GM19468 (cell line): ENCODE results near the gene DTNB.
A peak's percentile ranks its signal among the peaks of the same experiment; 100 is the strongest.

ENCODE experiments used
- ATAC-seq: cut with Tn5 transposase; IDR thresholded peaks from one replicate; pipeline ENCODE4 v1.9.1; 2021; ENCODE audit warnings: mild to moderate bottlenecking, moderate library complexity, moderate number of reproducible peaks; ENCODE audit not compliant: unreplicated experiment; ENCODE audit errors: extremely low read depth

DTNB gene

DNA sequence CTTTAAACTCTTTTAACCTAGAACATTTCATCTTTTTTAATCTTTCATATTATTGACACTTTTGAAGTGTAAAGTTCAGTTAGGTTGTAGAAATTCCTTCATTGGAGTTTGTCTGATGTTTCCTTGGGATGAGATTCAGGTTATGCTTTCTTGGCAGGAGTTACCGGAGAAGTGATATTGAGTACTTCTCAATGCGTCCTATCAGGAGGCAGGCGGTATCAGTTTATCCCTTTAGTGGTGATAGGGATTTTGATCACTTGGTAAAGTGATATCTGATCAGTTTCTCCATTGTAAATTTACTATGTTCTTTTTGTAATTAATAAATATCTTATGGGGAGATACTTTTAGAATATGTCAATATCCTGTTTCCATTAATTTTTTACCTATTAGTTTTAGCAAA, 78.4 kb downstream of the DTNB start:
- ATAC-seq: no peak

DNA sequence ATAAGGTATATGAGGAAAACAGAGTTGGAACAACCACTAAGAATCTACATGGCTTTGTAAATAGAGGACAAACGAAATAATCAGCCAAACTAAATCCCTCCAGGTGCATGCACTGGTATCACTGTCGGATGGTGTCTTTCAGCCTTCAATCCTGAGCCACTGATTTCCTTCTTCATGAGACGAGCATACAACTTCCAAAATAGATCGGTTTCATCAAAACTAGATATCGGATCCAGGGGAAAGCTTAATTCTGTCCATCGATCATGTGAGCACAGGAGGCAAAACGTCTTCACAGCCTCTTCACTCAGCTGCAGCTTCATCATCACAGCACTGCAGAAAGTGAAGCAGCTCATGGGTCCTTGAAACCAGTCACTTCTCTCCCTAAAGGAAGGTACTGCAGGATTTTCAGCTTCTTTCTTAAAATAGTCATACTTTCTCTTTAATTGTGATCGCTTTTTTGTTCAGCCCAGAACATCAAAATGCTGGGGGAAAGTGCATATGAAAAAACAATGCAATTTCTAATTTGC, 80.5 kb downstream of the DTNB start:
- no peak for ATAC-seq

DNA sequence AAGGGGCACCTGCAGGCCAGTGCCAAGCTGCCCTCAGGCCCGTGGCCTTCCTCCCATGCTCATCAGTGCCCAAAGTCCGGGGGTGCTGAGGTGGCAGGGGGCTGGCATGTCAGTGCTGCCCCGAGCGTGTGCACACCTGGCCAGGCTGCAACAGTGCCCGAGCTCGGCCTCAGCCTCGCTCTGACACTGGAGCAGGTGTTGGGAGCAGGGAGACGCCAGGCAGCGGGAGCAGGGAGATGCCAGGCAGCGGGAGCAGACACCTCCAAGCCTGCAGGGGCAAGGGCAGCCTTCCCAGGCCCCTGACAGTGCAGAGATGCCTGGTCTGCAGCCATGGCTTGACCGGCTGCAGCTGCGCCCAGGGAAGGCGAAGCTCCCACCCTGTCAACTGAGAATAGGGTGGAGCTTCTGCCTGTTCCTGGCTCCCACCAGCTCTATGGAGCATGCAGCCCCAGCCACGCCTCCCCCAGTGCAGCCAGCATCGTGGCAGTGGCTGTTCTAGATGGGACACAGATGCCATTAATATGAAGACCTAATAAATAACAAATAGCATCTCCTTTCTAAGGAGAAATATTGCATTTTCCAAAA, 82.4 kb downstream of the DTNB start:
- no peak for ATAC-seq

GRCh38 chr2:25589676-25590205, 83.6 kb downstream of the DTNB start:
- no peak for ATAC-seq

DNA sequence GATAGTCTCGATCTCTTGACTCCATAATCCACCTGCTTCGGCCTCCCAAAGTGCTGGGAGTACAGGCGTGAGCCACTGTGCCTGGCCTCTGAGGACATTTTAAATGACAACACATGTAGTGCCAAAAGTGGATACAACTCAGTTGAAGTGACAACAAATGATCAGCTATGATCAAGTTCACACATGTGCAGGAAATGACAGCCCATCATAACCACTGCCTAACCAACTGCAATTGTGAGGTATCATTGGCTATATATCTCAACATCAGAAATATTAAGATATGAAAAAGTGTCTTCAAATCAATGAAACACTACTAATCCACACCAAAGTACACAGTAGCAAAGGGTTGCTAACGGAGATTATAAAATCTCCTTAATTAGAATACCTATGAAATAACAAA, 84.8 kb downstream of the DTNB start:
- ATAC-seq: no peak

DNA sequence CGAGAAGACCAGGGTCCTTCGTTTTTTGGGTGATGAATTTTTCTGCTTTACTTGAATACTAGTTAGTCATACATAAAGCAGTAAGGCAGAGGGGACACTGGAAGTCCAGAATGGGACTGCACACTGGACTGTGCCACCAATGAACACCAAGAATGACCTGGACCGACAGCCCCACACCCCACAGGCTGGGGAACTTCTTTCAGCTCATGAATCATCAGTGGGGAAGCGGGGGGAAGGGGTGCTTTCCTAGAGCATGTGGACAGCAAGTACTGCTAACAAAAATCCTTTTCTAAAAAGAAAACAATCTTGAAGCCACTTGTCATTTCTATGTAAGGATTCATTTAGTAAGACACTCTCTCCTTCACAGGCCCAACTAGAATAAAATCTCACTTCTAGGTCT, 86.0 kb downstream of the DTNB start:
- ATAC-seq: no peak

GRCh38 chr2:25586726-25587144, 86.6 kb downstream of the DTNB start:
- ATAC-seq: peak; percentile 73

DNA sequence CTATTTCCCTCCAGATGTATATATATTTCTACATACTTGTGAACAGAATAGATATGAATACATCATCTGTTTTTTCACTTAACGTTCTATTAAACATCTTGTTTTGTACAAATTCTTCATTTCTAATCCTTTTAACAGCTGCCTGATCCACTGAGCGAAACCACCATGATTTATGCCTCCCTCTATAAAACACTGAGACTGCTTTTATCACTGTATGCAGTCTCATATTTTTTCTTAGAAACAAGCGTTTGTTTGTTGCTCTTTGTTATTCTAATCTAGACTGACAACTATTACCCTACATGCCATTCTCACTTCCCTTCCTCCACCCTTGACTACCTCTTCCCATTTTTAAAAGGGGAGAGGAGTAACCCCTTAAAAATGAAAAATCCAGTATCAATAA, 88.2 kb downstream of the DTNB start:
- no peak for ATAC-seq

GRCh38 chr2:25582077-25582830, 91.1 kb downstream of the DTNB start:
- no peak for ATAC-seq

DNA sequence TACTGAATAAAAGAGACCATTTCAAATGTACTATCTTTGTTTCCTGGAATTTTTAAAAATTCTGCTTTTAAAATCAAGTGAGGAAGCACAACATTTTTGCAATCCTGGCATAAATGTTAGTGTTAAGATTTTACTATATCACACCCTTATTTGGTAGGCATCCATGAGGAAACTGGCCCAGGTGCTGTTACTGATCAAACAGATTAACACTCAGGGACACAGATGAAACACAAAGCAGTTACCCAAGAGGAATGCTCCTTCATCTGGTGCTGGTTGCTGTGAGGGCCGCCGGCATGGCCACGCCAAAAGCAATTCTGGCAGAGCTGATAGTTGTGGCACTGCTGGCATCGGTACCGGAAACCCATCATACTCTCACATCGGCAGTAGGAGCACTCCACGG, 96.8 kb downstream of the DTNB start:
- no peak for ATAC-seq

GRCh38 chr2:25572638-25573037, 100.7 kb downstream of the DTNB start:
- no peak for ATAC-seq

- ATAC-seq: no peak
Measured at GRCh38 chr2:25570161-25570845, 103.1 kb downstream of the DTNB start.

DNA sequence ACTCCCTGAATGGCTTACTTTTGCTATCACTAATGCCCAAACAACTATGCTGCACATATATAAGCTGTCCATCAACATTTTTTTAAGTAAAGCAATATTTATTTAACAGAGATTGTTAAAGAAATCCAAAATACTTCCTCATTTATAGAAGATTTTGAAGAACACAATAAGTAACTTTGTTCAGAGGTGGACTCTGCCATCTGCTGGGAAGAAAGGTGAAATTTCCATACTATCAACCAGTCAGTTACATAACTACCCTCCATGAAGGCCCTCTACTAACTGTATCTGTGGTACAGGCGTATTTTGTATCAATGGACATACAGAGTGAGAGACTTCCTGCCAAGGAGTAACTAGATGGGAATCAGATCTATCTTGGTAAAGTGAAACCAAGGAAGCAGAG, 106.0 kb downstream of the DTNB start:
- ATAC-seq: no peak

DNA sequence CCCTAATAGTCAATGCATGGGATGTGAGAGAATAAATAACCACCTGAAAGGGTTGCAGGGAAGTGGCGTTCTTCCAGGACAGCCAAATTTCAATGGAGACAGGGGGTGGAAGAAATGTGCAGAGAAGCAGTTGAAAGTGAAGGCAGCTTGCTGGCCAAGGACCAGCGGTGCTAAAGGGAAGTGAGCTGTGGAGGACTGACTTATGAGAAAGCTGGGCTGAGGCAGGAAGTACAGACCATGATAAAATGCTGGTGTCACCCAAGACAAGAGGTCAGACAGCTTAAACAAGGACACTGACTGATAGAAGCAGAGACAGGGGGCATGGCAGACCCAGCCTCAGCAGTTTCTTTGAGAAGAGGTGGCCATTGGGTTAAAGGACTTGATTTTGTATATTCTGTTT, 106.7 kb downstream of the DTNB start:
- no peak for ATAC-seq

DNA sequence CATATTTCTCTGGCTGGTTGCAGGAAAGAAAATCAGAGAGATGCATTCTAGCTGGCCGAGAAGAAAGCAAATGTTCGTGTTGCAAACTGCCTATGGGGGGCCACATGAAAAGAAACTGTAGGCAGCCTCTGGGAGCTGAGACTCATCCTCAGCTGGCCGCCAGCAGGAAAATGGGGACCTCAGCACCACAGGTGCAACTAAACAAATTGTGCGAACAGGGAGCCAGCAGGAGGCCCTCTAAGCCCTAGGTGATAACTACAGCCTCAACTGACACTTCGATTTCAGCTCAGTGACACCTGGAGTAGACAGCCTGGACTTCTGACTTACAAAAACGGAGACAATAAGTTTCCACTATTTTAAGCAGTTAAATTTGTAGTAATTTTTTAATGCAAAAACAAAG, 107.3 kb downstream of the DTNB start:
- no peak for ATAC-seq

- no peak for ATAC-seq
Measured at GRCh38 chr2:25561136-25561850, 112.1 kb downstream of the DTNB start.

- no peak for ATAC-seq
Measured at GRCh38 chr2:25559148-25559547, 114.2 kb downstream of the DTNB start.

- peak; percentile 28 for ATAC-seq
Measured at GRCh38 chr2:25558262-25558661, 115.1 kb downstream of the DTNB start.

DNA sequence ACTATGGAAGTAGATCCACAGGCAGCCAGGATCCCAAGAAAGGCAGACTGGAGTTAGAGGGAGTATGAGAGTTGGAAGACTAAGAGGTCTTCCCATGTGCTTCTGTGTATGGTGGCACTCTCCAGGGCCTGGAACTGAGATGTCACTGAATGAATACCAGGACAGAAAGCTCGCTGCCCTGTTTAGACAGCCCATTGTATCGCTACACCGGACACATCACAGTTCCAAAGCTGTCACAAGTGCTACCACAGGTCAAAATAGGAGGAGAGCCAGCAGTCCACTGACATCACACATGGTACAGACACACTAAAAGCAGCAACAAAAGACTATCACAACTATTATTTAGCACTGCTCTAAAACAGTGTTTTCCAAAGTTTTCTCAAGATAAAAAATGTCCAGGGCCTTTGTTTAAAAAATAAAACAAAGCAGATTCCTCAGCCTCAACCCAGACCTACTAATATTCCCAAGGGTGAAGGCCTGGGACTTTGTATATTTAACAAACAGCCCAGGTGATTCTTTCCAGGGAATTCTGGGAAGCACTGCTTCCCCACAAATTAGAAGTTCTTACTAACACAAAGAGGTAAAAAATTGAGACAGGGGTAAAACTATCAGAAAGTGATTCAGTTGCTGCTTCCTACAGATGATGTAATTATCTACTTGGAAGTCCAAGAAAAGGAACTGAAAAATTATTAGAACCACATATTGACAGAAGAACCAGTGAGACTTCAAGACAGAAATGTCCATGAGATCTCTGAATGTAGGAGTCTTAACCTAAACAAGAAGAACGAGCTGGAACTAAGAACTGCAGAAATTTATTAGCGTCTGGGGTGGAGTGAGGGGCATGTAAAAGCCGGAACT, 116.0 kb downstream of the DTNB start:
- ATAC-seq: no peak

DNA sequence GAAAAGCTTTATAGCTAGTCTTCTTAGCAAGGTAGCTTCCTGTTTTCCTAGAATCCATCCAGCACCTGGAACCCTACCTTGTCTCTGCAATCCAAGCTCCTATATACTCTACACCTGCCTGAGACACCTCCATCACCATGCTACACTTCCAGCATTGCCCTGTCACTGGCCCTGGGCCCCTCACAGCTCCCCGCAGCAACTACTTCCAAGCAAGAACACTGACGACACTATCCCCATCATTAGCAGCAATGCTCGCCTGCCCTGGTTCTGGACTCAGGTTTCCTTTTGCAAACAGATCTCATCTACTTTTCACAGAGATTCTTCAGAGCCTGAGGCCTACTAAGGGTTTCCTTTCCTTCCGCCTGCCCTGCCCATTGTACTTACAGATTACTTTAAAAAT, 121.1 kb downstream of the DTNB start:
- ATAC-seq: no peak
